Measurements from ENCODE around the gene KRTAP4-7. TPM values are rescaled to one million over a fixed set of nuclear protein-coding genes. Genes with fewer than 3 reads are reported as not detected.
A peak's percentile ranks its signal among the peaks of the same experiment; 100 is the strongest.
"Not testable (repeated sequence)": the region's sequence is repeated elsewhere in the genome, so short reads cannot be mapped to it uniquely, and the experiment has no call there.

The KRTAP4-7 gene
- total RNA-seq, 2 experiments from 2014 or later, result not detected

- POLR2A ChIA-PET; H3K27me3 Mint-ChIP-seq; CTCF ChIA-PET; DNase-seq; intact Hi-C loops (cut with DNase I, micrococcal nuclease); H3K36me3 Mint-ChIP-seq (ENCODE audit: low read depth); ATAC-seq; H3K9me3 Mint-ChIP-seq (ENCODE audit: low read depth): not testable (repeated sequence)
- Mint-ChIP-seq H3K27ac (peak overlapping the region; percentile 89), H3K4me3 (peak overlapping the region; percentile 45), H3K4me1 (peaks cover 43% of the 10 kb centered on the region)
These were observed 36.0 kb downstream of the KRTAP4-7 start for GRCh38 chr17:41119696-41120690.

- DNase-seq, result no peak
- POLR2A ChIA-PET, result no interaction called here
- Mint-ChIP-seq H3K4me3 (no peak overlapping the region), H3K36me3 (ENCODE audit: low read depth) (peaks cover 3% of the 10 kb centered on the region), H3K27me3 (peaks cover 3% of the 10 kb centered on the region), H3K9me3 (ENCODE audit: low read depth) (peaks cover 3% of the 10 kb centered on the region), H3K4me1 (peaks cover 55% of the 10 kb centered on the region), H3K27ac (no peak overlapping the region)
- CTCF ChIA-PET, result interaction anchor here (1.6 kb wide), 1 partner anchor 201 kb away, joined by 3 read pairs; no protein-coding TSS in a partner anchor
- intact Hi-C loops (cut with DNase I, micrococcal nuclease), result no loop called here
- ATAC-seq, result no peak
These were observed 37.8 kb downstream of the KRTAP4-7 start for GRCh38 chr17:41121742-41122141.

- POLR2A ChIA-PET; intact Hi-C loops (cut with DNase I, micrococcal nuclease); H3K27me3 Mint-ChIP-seq; H3K36me3 Mint-ChIP-seq (ENCODE audit: low read depth); DNase-seq; ATAC-seq; H3K4me3 Mint-ChIP-seq; H3K9me3 Mint-ChIP-seq (ENCODE audit: low read depth): not testable (repeated sequence)
- H3K27ac Mint-ChIP-seq, result peak overlapping the region; percentile 55
- peaks cover 55% of the 10 kb centered on the region for H3K4me1 Mint-ChIP-seq
- CTCF ChIA-PET, result interaction anchor here (0.6 kb wide), 1 partner anchor 88 kb away, joined by 3 read pairs; no protein-coding TSS in a partner anchor
These were observed 39.5 kb downstream of the KRTAP4-7 start for GRCh38 chr17:41123292-41123990.

- H3K36me3 Mint-ChIP-seq (ENCODE audit: low read depth); POLR2A ChIA-PET; intact Hi-C loops (cut with DNase I, micrococcal nuclease); H3K9me3 Mint-ChIP-seq (ENCODE audit: low read depth); DNase-seq; H3K4me3 Mint-ChIP-seq; ATAC-seq; H3K27me3 Mint-ChIP-seq: not testable (repeated sequence)
- Mint-ChIP-seq H3K4me1 (peaks cover 51% of the 10 kb centered on the region), H3K27ac (peak within 1 kb of the TSS; percentile 65)
- CTCF ChIA-PET, result interaction anchor here (0.6 kb wide), 1 partner anchor 88 kb away, joined by 3 read pairs; no protein-coding TSS in a partner anchor
These were observed 40.0 kb downstream of the KRTAP4-7 start, which contains the start of gene KRTAP4-12 for GRCh38 chr17:41123991-41124371. Gene KRTAP4-12, minus strand, starts transcription at chr17:41124182. Its CDS starts 60 bp downstream, at chr17:41124122.

GRCh38 chr17:41125064-41125463 is 41.1 kb downstream of the KRTAP4-7 start:
- intact Hi-C loops (cut with DNase I, micrococcal nuclease), result loop anchor here in 1 of 2 experiments (5.0 kb wide), 1 partner anchor 212 kb away; no protein-coding TSS in a partner anchor
- Mint-ChIP-seq H3K27me3 (no peaks in the 10 kb centered on the region), H3K4me3 (no peak overlapping the region), H3K36me3 (ENCODE audit: low read depth) (peaks cover 3% of the 10 kb centered on the region), H3K9me3 (ENCODE audit: low read depth) (peaks cover 3% of the 10 kb centered on the region), H3K27ac (no peak overlapping the region), H3K4me1 (peaks cover 48% of the 10 kb centered on the region)
- POLR2A ChIA-PET, result no interaction called here
- ATAC-seq, result no peak
- CTCF ChIA-PET, result no interaction called here
- DNase-seq, result no peak

- ChIA-PET POLR2A (no interaction called here), CTCF (no interaction called here)
- H3K27me3 Mint-ChIP-seq, result no peaks in the 10 kb centered on the region
- H3K9me3 Mint-ChIP-seq (ENCODE audit: low read depth), result no peaks in the 10 kb centered on the region
- H3K36me3 Mint-ChIP-seq (ENCODE audit: low read depth), result no peaks in the 10 kb centered on the region
- no peak for ATAC-seq
- H3K4me3 Mint-ChIP-seq, result no peak overlapping the region
- no peak overlapping the region for H3K27ac Mint-ChIP-seq
- intact Hi-C loops (cut with DNase I, micrococcal nuclease), result loop anchor here in 1 of 2 experiments (5.0 kb wide), 1 partner anchor 211 kb away; no protein-coding TSS in a partner anchor
- no peak for DNase-seq
- peaks cover 45% of the 10 kb centered on the region for H3K4me1 Mint-ChIP-seq
These were observed 42.5 kb downstream of the KRTAP4-7 start for GRCh38 chr17:41126412-41126811.

- intact Hi-C loops (cut with DNase I, micrococcal nuclease), result loop anchor here in 1 of 2 experiments (5.0 kb wide), 1 partner anchor 210 kb away; no protein-coding TSS in a partner anchor
- DNase-seq (no peak), ATAC-seq (no peak)
- CTCF ChIA-PET, result interaction anchor here (0.6 to 0.7 kb wide), 2 partner anchors 163 to 271 kb away, joined by 3 read pairs; no protein-coding TSS in a partner anchor
- POLR2A ChIA-PET, result no interaction called here
- Mint-ChIP-seq H3K4me3 (no peak overlapping the region), H3K36me3 (ENCODE audit: low read depth) (no peaks in the 10 kb centered on the region), H3K27me3 (no peaks in the 10 kb centered on the region), H3K9me3 (ENCODE audit: low read depth) (no peaks in the 10 kb centered on the region), H3K4me1 (peaks cover 50% of the 10 kb centered on the region), H3K27ac (no peak overlapping the region)
These were observed 43.4 kb downstream of the KRTAP4-7 start for GRCh38 chr17:41127371-41127770.

- Mint-ChIP-seq H3K4me1 (peaks cover 26% of the 10 kb centered on the region), H3K36me3 (ENCODE audit: low read depth) (no peaks in the 10 kb centered on the region), H3K27me3 (no peaks in the 10 kb centered on the region), H3K27ac (no peak overlapping the region), H3K9me3 (ENCODE audit: low read depth) (no peaks in the 10 kb centered on the region), H3K4me3 (no peak overlapping the region)
- POLR2A ChIA-PET, result no interaction called here
- no peak for ATAC-seq
- no peak for DNase-seq
- intact Hi-C loops (cut with DNase I, micrococcal nuclease), result no loop called here
- CTCF ChIA-PET, result interaction anchor here (0.7 kb wide), 1 partner anchor 517 kb away, joined by 4 read pairs; no protein-coding TSS in a partner anchor
These were observed 48.0 kb downstream of the KRTAP4-7 start for GRCh38 chr17:41131979-41132378.

- Mint-ChIP-seq H3K27ac (no peak overlapping the region), H3K4me1 (peaks cover 26% of the 10 kb centered on the region), H3K9me3 (ENCODE audit: low read depth) (no peaks in the 10 kb centered on the region), H3K27me3 (no peaks in the 10 kb centered on the region), H3K36me3 (ENCODE audit: low read depth) (no peaks in the 10 kb centered on the region), H3K4me3 (no peak overlapping the region)
- intact Hi-C loops (cut with DNase I, micrococcal nuclease), result no loop called here
- CTCF ChIA-PET, result interaction anchor here (0.5 to 1.8 kb wide), 3 partner anchors 17 to 692 kb away, joined by 3 to 8 read pairs (median 3); no protein-coding TSS in a partner anchor
- ATAC-seq (no peak), DNase-seq (no peak)
- POLR2A ChIA-PET, result interaction anchor here (0.7 kb wide), 1 partner anchor 617 kb away, joined by 4 read pairs; no protein-coding TSS in a partner anchor
These were observed 50.2 kb downstream of the KRTAP4-7 start for GRCh38 chr17:41133880-41134735.

Measured in activated CD4-positive, alpha-beta T cell treated with anti-CD3 and anti-CD28 coated beads for 36 hours (primary cell).